Common myeloid progenitor, CD34-positive (primary cell): Measurements from ENCODE around the gene TOP3A.

ENCODE experiments used
- CTCF ChIA-PET: fragments of 350-600 bp; sonication (Branson Sonifier 250); formaldehyde crosslinking; loops from one replicate; lab custom pipeline; 2021; ENCODE audit warnings: antibody characterized with exemption; lab: Charles Lee
- POLR2A ChIA-PET: fragments of 350-600 bp; sonication (Branson Sonifier 250); formaldehyde crosslinking; loops from one replicate; lab custom pipeline; 2021; ENCODE audit warnings: antibody characterized with exemption; lab: Charles Lee
- DNase-seq, 3 donors: peaks; one replicate each; pipeline versions ENCODE4 v3.0.0 to v3.0.0-alpha.2; 2013
- H3K27ac ChIP-seq, 2 experiments: 1 replicate in 1 of 2; 2 replicates in 1 of 2; pipeline ENCODE4 v1.7.0; 2013; ENCODE audit warnings: inconsistent platforms in 2 of 2, low read length in 2 of 2, mild to moderate bottlenecking in 2 of 2, low read depth in 1 of 2, moderate library complexity in 1 of 2; ENCODE audit not compliant: severe bottlenecking in 2 of 2, insufficient read depth in 1 of 2, poor library complexity in 1 of 2
- H3K27me3 ChIP-seq, 5 experiments: replicated peaks in 2 of 5; 1 replicate in 3 of 5; 2 replicates in 2 of 5; pipeline versions ENCODE4 v1.6.1 to v1.7.0; 2013; ENCODE audit warnings: low read length in 4 of 5, mild to moderate bottlenecking in 2 of 5, moderate library complexity in 2 of 5, inconsistent platforms in 1 of 5; ENCODE audit not compliant: insufficient read depth in 5 of 5, control insufficient read depth in 4 of 5
- H3K36me3 ChIP-seq, 4 experiments: 1 replicate in 2 of 4; 2 replicates in 2 of 4; pipeline versions ENCODE4 v1.6.1 to v1.7.0; 2013; ENCODE audit warnings: low read length in 3 of 4, control low read depth in 1 of 4, mild to moderate bottlenecking in 1 of 4; ENCODE audit not compliant: control insufficient read depth in 4 of 4, insufficient read depth in 4 of 4
- H3K4me1 ChIP-seq, 4 experiments: 1 replicate in 3 of 4; 2 replicates in 1 of 4; pipeline versions ENCODE4 v1.6.1 to v1.7.1; 2013; ENCODE audit warnings: low read length in 3 of 4, mild to moderate bottlenecking in 3 of 4, control low read depth in 1 of 4, inconsistent platforms in 1 of 4, moderate library complexity in 1 of 4; ENCODE audit not compliant: control insufficient read depth in 4 of 4, insufficient read depth in 4 of 4; ENCODE audit errors: control extremely low read depth in 1 of 4
- H3K4me3 ChIP-seq, 7 experiments: 1 replicate in 4 of 7; 2 replicates in 3 of 7; pipeline versions ENCODE4 v1.5.1 to v1.7.0; 2013; ENCODE audit warnings: mild to moderate bottlenecking in 7 of 7, low read length in 6 of 7, moderate library complexity in 6 of 7, inconsistent platforms in 2 of 7, low read depth in 2 of 7, control low read depth in 1 of 7; ENCODE audit not compliant: insufficient read depth in 4 of 7, control insufficient read depth in 1 of 7; ENCODE audit errors: extremely low read depth in 1 of 7
- H3K9me3 ChIP-seq, 5 experiments: 1 replicate in 4 of 5; 2 replicates in 1 of 5; pipeline versions ENCODE4 v1.6.1 to v1.7.1; 2013; ENCODE audit warnings: low read length in 4 of 5, mild to moderate bottlenecking in 2 of 5, inconsistent platforms in 1 of 5, low read depth in 1 of 5, moderate library complexity in 1 of 5; ENCODE audit not compliant: control insufficient read depth in 4 of 5, insufficient read depth in 2 of 5; ENCODE audit errors: control extremely low read depth in 1 of 5
- WGBS: methylation state at CpG from one replicate; pipeline ENCODE4 v1.1.5; 2013; ENCODE audit not compliant: insufficient coverage; 5-methylcytosine and 5-hydroxymethylcytosine counted together

TOP3A gene

GRCh38 chr17:18324140-18325050, 9.6 kb upstream of the TOP3A start:
- Histone ChIP-seq H3K4me1 (peaks cover 0 to 9% (median 1%) of the 10 kb centered on the region in 4 experiments), H3K27ac (peak overlapping the region in 1 of 2 experiments; percentile 6), H3K27me3 (no peaks in the 10 kb centered on the region), H3K9me3 (no peaks in the 10 kb centered on the region), H3K4me3 (no peak overlapping the region), H3K36me3 (peaks cover 18 to 83% (median 58%) of the 10 kb centered on the region in 4 experiments)
- DNase-seq: no peak
- ChIA-PET CTCF (interaction anchor here (1.1 to 1.9 kb wide), 3 partner anchors 12 to 76 kb away, joined by 3 to 4 read pairs (median 4); no protein-coding TSS in a partner anchor), POLR2A (no interaction called here)
- 93% methylated on average over 25 of the region's 27 CpGs for WGBS

DNA sequence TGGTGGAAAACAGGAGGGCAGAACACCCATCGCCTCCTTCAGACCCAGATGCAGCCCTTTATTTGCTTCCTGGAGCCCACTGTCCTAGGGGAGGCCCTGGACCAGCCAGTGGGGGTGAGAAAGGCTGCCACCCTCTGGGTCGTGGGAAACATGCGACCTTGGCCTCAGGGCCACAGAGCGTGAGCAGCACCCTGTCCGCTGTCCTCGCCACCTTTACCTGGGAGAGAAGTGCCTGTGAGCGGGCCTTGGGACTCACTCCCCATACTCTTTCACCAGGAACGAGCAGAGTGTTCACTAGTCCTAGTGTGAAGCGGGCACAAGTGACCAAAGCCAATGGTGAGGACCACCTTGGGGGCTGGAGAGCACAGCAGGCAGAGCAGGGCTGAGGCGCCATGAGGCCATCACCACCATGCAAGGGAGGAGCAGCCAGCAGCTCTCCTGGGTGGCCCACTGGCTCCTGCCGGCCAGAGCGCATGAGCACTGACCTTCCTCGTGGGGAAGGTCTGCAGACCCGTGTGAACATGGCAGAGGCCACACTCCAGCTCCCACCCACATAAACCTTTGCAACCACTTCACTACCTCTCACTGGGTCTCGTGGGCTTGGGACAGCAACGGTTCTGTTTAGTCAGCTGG, 8.8 kb upstream of the TOP3A start:
- CTCF ChIA-PET: interaction anchor here (1.0 to 1.9 kb wide), 3 partner anchors 8 to 75 kb away, joined by 4 read pairs; no protein-coding TSS in a partner anchor
- no peaks in the 10 kb centered on the region for H3K9me3 ChIP-seq
- H3K27me3 ChIP-seq: no peaks in the 10 kb centered on the region
- H3K4me3 ChIP-seq: no peak overlapping the region
- POLR2A ChIA-PET: no interaction called here
- no peak overlapping the region for H3K27ac ChIP-seq
- no peak for DNase-seq
- 94% methylated on average over 11 of the region's 16 CpGs for WGBS
- peaks cover 16 to 83% (median 61%) of the 10 kb centered on the region in 4 experiments for H3K36me3 ChIP-seq
- H3K4me1 ChIP-seq: peaks cover 0 to 13% (median 7%) of the 10 kb centered on the region in 4 experiments

DNA sequence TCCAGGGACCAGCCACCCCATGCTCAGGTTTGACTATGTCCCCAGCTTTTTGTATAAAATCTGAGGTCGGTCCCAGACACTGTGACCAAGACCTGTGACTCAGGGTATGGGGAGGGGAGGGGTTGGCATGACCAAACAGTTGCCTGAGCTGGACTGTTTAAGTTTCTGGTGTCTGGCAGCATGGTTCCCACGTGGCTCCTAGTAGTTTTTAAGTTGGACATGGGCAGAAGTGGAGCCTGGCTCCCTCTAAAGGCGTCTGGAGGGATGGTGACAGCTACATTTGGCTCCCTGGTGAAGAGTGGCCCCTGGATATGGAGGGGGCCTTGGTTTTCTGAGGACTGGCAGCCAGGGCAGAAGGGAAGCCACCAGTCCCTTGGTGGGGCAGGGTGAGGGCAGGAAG, 8.2 kb upstream of the TOP3A start:
- ChIA-PET CTCF (interaction anchor here (0.7 to 1.9 kb wide), 3 partner anchors 8 to 74 kb away, joined by 3 to 4 read pairs (median 4); no protein-coding TSS in a partner anchor), POLR2A (no interaction called here)
- H3K4me3 ChIP-seq: no peak overlapping the region
- DNase-seq: no peak
- H3K36me3 ChIP-seq: peaks cover 16 to 80% (median 60%) of the 10 kb centered on the region in 4 experiments
- no peaks in the 10 kb centered on the region for H3K27me3 ChIP-seq
- H3K4me1 ChIP-seq: peaks cover 0 to 19% (median 11%) of the 10 kb centered on the region in 4 experiments
- no peaks in the 10 kb centered on the region for H3K9me3 ChIP-seq
- H3K27ac ChIP-seq: no peak overlapping the region
- 57% methylated on average over 2 of the region's 3 CpGs for WGBS

GRCh38 chr17:18322522-18322921, 7.7 kb upstream of the TOP3A start:
- ChIA-PET CTCF (interaction anchor here (0.7 to 1.9 kb wide), 3 partner anchors 9 to 74 kb away, joined by 3 to 4 read pairs (median 4); no protein-coding TSS in a partner anchor), POLR2A (no interaction called here)
- H3K4me1 ChIP-seq: peaks cover 0 to 23% (median 16%) of the 10 kb centered on the region in 4 experiments

DNA sequence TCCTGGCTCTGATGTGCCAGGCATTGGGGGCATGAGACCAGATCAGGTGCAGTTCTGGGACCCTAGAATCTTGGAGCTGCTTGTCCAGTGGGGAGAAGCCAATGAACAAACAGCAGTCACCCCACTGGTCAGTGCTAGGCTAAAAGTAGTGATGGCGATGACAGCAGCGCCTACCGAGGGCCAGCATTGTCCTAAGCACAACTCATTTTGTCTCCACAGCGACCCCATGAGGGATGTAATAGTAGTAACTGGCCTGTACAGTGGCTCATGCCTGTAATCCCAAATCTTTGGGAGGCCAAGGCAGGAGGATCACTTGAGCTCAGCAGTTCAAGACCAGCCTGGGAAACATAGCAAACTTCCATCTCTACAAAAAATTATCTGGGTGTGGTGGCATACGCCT, 6.5 kb upstream of the TOP3A start:
- no peak for DNase-seq
- Histone ChIP-seq H3K27me3 (no peaks in the 10 kb centered on the region), H3K4me3 (no peak overlapping the region), H3K9me3 (no peaks in the 10 kb centered on the region), H3K4me1 (peaks cover 0 to 33% (median 27%) of the 10 kb centered on the region in 4 experiments), H3K36me3 (peaks cover 11 to 80% (median 64%) of the 10 kb centered on the region in 4 experiments), H3K27ac (no peak overlapping the region)
- 95% methylated on average over 5 of the region's 5 CpGs for WGBS
- POLR2A ChIA-PET: no interaction called here
- CTCF ChIA-PET: interaction anchor here (0.6 to 2.3 kb wide), 7 partner anchors 11 to 175 kb away, joined by 3 to 9 read pairs (median 4); no protein-coding TSS in a partner anchor

More at GRCh38 chr17:18322522-18322921, 7.7 kb upstream of the TOP3A start:
- Histone ChIP-seq H3K36me3 (peaks cover 16 to 82% (median 62%) of the 10 kb centered on the region in 4 experiments), H3K9me3 (no peaks in the 10 kb centered on the region), H3K27ac (no peak overlapping the region), H3K4me3 (no peak overlapping the region), H3K27me3 (no peaks in the 10 kb centered on the region)
- DNase-seq: no peak
- WGBS: 96% methylated on average over 10 of the region's 12 CpGs

DNA sequence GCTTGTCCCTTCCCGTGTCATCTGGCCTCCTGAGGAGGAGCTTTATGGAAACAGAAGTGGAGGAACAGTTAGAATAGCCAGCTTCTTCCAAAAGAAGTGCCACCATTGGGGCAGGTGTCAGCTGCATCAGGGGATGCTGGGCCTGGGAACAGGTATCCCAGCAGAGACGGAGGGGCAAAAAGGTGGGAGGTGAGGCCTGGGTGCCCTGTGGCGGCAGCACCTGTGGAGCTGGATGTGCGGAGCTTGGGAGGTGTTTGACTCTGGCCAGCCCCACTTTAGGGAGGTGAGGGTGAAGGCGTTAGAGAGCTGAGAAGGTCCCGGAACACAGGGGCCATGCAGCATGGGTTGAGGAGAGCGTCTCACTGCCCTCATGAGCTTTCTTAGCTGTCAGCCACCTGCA, 5.5 kb upstream of the TOP3A start:
- H3K27ac ChIP-seq: no peak overlapping the region
- peaks cover 6 to 40% (median 35%) of the 10 kb centered on the region in 4 experiments for H3K4me1 ChIP-seq
- peaks cover 7 to 80% (median 59%) of the 10 kb centered on the region in 4 experiments for H3K36me3 ChIP-seq
- WGBS: 100% methylated on average over 7 of the region's 7 CpGs
- ChIA-PET CTCF (interaction anchor here (0.6 to 2.3 kb wide), 11 partner anchors 9 to 444 kb away, joined by 3 to 10 read pairs (median 4); no protein-coding TSS in a partner anchor), POLR2A (no interaction called here)
- H3K4me3 ChIP-seq: no peak overlapping the region
- DNase-seq: no peak
- no peaks in the 10 kb centered on the region for H3K9me3 ChIP-seq
- no peaks in the 10 kb centered on the region for H3K27me3 ChIP-seq
